ENCODE results near the gene NSUN2. TPM values are rescaled to one million over a fixed set of nuclear protein-coding genes. Genes with fewer than 3 reads are reported as not detected.

NSUN2 gene
- polyA plus RNA-seq, 3 donors = 24.4 to 63.4 (median 25.6) TPM

DNA sequence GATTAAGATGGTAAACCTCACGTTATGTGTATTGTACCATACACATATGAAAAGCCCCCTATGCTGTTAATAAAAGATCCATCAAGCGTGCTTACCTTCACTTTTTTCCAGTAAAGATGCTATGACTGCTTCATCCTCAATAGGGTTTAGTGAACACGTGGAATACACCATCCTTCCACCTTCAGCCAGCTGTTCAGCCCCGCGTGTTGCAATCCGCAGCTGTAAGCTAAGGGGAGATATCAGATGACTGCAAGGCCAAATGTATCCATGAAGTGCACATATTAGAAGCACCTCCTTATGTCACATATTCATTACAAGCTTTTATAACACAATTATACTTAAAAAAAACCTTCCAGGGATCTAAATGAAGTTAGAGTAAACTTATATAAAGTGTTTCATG is 16.2 kb downstream of the NSUN2 start:
- no peaks in the 10 kb centered on the region for H3K4me1 ChIP-seq (ENCODE audit: control insufficient read depth in 1 of 2, insufficient read depth in 2 of 2, low read length in 2 of 2)
- peaks cover 67% of the 10 kb centered on the region for H4K20me1 ChIP-seq (ENCODE audit: insufficient read depth, low read length)
- intact Hi-C loops (cut with micrococcal nuclease) = no loop called here
- H3K4me3 ChIP-seq (replicated peaks in 1 of 3; ENCODE audit: low read depth in 2 of 3, low read length in 3 of 3) = no peak overlapping the region
- TF ChIP-seq, protein P1, sequence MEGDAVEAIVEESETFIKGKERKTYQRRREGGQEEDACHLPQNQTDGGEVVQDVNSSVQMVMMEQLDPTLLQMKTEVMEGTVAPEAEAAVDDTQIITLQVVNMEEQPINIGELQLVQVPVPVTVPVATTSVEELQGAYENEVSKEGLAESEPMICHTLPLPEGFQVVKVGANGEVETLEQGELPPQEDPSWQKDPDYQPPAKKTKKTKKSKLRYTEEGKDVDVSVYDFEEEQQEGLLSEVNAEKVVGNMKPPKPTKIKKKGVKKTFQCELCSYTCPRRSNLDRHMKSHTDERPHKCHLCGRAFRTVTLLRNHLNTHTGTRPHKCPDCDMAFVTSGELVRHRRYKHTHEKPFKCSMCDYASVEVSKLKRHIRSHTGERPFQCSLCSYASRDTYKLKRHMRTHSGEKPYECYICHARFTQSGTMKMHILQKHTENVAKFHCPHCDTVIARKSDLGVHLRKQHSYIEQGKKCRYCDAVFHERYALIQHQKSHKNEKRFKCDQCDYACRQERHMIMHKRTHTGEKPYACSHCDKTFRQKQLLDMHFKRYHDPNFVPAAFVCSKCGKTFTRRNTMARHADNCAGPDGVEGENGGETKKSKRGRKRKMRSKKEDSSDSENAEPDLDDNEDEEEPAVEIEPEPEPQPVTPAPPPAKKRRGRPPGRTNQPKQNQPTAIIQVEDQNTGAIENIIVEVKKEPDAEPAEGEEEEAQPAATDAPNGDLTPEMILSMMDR (IDR thresholded peaks at IDR 0.05) = no peak
- Mint-ChIP-seq H3K36me3 (peaks cover 84 to 88% of the 10 kb centered on the region in 2 donors), H3K27me3 (ENCODE audit: low read depth in 3 of 3) (no peaks in the 10 kb centered on the region), H3K9me3 (no peaks in the 10 kb centered on the region), H3K4me3 (no peak overlapping the region), H3K27ac (no peak overlapping the region), H3K4me1 (no peaks in the 10 kb centered on the region)
- peaks cover 22% of the 10 kb centered on the region for H3K79me2 ChIP-seq (ENCODE audit: insufficient read depth, low read length)
- no peak for DNase-seq
- H3K9ac ChIP-seq (ENCODE audit: insufficient read depth, low read length, poor library complexity, severe bottlenecking) = no peak overlapping the region
- peaks cover 92 to 100% of the 10 kb centered on the region in 2 donors for H3K36me3 ChIP-seq (replicated peaks in 1 of 2; ENCODE audit: control insufficient read depth in 1 of 2, insufficient read depth in 2 of 2, low read length in 2 of 2)
- no peak overlapping the region for H2AFZ ChIP-seq (ENCODE audit: insufficient read depth, low read depth, low read length, poor library complexity, severe bottlenecking)
- no peaks in the 10 kb centered on the region for H3K9me3 ChIP-seq (replicated peaks in 1 of 2; ENCODE audit: control insufficient read depth in 1 of 2, insufficient read depth in 1 of 2, low read length in 2 of 2)
- no CpG with 5 or more reads among the region's 6 CpGs for WGBS (ENCODE audit: insufficient coverage)
- no peaks in the 10 kb centered on the region for H3K27me3 ChIP-seq (ENCODE audit: control insufficient read depth in 2 of 2, insufficient read depth in 2 of 2, low read length in 2 of 2)
- no peak overlapping the region for H3K27ac ChIP-seq (ENCODE audit: low read depth in 1 of 2, low read length in 2 of 2)
- H3K4me2 ChIP-seq (replicated peaks; ENCODE audit: extremely low read depth, low read length, poor library complexity, severe bottlenecking) = no peak overlapping the region

DNA sequence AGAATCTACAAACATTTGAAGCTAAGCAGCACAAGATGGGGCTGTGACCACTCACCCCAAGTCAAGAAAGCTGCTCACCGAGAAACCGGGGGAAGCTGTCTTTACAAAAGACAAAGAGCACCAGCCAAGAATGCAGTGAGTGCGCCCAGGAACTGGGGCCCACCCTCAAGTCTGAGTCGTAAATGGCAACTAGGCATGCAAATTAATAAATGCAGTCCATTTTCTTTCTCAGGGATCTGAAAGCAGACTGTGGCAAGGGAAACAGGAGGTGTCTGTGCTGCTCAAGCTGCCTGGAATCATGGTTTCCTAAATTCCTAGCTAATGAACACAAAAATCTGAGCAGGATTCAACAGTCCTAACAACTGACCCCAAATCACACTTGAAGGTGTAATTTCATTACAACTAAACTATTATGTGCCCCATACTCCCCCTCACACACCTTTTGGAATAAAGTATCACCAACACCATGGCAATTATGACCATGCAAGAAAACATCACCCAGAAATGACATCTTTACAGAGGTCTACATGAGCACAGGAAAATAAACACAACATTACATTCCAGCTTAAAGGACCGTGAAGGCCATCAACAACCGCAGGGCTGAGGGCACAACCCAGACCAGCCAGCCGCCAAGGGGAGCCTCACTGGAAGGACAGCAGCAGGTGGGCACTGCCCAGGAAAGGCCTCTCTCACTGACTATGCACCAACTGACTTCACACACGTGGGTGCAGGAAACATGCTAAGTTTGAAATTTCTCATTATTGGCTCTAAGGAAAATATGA is 17.6 kb downstream of the NSUN2 start:
- H3K27ac Mint-ChIP-seq = no peak overlapping the region
- Histone ChIP-seq H2AFZ (ENCODE audit: insufficient read depth, low read depth, low read length, poor library complexity, severe bottlenecking) (no peak overlapping the region), H3K27ac (ENCODE audit: low read depth in 1 of 2, low read length in 2 of 2) (no peak overlapping the region), H3K9me3 (replicated peaks in 1 of 2; ENCODE audit: control insufficient read depth in 1 of 2, insufficient read depth in 1 of 2, low read length in 2 of 2) (no peaks in the 10 kb centered on the region), H3K4me1 (ENCODE audit: control insufficient read depth in 1 of 2, insufficient read depth in 2 of 2, low read length in 2 of 2) (no peaks in the 10 kb centered on the region), H4K20me1 (ENCODE audit: insufficient read depth, low read length) (peaks cover 63% of the 10 kb centered on the region), H3K4me2 (replicated peaks; ENCODE audit: extremely low read depth, low read length, poor library complexity, severe bottlenecking) (no peak overlapping the region), H3K36me3 (replicated peaks in 1 of 2; ENCODE audit: control insufficient read depth in 1 of 2, insufficient read depth in 2 of 2, low read length in 2 of 2) (peaks cover 95 to 100% of the 10 kb centered on the region in 2 donors), H3K9ac (ENCODE audit: insufficient read depth, low read length, poor library complexity, severe bottlenecking) (no peak overlapping the region), H3K27me3 (ENCODE audit: control insufficient read depth in 2 of 2, insufficient read depth in 2 of 2, low read length in 2 of 2) (no peaks in the 10 kb centered on the region), H3K79me2 (ENCODE audit: insufficient read depth, low read length) (peaks cover 20% of the 10 kb centered on the region), H3K4me3 (replicated peaks in 1 of 3; ENCODE audit: low read depth in 2 of 3, low read length in 3 of 3) (no peak overlapping the region)
- no peaks in the 10 kb centered on the region for H3K27me3 Mint-ChIP-seq (ENCODE audit: low read depth in 3 of 3)
- 100% methylated on average over 7 of the region's 8 CpGs for WGBS (ENCODE audit: insufficient coverage)
- intact Hi-C loops (cut with micrococcal nuclease) = no loop called here
- TF ChIP-seq, protein P1 (IDR thresholded peaks at IDR 0.05) = no peak
- no peak overlapping the region for H3K4me3 Mint-ChIP-seq
- no peak for DNase-seq
- peaks cover 80 to 89% of the 10 kb centered on the region in 2 donors for H3K36me3 Mint-ChIP-seq
- no peaks in the 10 kb centered on the region for H3K9me3 Mint-ChIP-seq
- H3K4me1 Mint-ChIP-seq = no peaks in the 10 kb centered on the region

Measured in CD14-positive monocyte (primary cell).